ENCODE data around the gene ZDHHC8.

ZDHHC8 gene

GRCh38 chr22:20096574-20097420, 34.8 kb upstream of the ZDHHC8 start:
- no peak for DNase-seq (ENCODE audit: low read depth)

DNA sequence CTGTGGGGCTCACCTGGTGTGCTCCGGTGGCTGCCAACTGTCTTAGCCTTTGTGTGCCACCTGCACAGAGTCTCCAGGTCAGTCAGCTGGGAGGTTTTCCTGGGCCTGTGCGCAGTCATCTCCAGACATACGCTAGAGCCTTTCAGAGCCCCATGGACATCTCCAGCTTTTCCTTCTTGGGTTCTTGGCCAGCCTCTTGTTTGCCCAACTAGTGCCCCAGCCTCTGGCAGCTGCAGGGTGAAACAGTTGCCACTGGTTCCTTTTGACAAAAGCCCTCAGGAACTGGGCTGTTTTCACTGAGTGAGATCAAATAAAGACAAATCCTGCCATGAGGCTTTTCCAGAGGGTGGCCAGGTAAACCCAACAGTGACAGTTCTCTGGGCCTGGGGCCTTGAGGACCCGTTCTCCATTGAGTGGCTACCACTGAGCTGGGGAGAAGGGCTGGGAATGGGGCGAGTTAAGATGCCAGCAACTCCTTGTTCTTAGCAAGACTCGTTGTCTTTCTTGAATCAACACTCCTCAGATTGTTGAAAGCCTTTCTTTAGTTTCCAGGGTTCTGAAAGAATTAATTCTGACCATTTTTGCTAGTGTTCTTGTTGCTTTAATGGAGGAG, 32.4 kb upstream of the ZDHHC8 start:
- no peak for DNase-seq (ENCODE audit: low read depth)

DNA sequence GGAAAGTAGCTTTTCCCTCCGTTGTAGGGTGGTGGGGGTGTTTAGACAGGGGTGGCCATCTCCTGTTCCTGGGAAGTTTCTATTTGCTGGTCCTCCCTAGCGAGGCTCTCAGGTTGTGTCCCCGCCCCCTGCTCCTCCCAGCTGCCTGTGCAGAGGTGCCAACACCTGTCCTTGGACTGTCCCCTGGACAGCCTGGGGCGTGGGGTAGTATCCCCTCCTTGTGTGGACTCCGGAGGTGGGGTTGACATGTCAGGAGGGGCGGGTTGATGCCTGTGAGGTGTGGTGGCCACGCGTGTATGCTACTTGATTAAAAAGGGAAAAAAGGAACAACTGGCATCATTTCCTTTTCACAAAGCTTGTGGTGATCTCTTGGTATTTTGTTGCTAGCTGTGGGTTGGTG, 30.0 kb upstream of the ZDHHC8 start:
- DNase-seq (ENCODE audit: low read depth) = no peak

DNA sequence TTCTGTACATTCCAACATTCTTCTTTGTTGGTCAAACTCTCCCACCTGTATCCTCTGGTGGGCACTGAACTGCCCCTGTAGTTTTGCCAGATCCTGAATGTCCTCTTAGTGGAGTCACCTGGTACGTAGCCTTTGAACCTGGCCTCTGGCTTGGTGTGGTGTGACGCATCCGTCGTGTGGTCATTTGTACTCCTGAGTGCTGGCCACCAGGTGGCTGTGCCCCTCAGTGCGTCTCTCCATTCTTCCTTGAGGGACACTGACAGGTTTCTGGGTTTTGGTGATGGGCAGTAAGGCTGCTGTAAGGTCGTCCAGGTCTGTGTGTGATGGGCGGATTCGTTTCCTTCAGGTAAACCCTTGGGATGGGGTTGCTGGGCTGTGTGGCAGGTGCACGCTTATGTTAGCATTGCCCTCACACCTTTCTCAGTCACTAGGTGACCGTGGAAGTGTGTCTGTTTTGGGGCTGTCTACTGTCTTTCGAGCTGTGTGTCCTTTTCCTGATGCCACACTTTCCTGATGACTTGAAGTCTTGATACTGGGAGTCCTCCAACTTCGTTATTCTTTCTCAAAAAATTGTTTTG, 29.3 kb upstream of the ZDHHC8 start:
- no peak for DNase-seq (ENCODE audit: low read depth)

DNA sequence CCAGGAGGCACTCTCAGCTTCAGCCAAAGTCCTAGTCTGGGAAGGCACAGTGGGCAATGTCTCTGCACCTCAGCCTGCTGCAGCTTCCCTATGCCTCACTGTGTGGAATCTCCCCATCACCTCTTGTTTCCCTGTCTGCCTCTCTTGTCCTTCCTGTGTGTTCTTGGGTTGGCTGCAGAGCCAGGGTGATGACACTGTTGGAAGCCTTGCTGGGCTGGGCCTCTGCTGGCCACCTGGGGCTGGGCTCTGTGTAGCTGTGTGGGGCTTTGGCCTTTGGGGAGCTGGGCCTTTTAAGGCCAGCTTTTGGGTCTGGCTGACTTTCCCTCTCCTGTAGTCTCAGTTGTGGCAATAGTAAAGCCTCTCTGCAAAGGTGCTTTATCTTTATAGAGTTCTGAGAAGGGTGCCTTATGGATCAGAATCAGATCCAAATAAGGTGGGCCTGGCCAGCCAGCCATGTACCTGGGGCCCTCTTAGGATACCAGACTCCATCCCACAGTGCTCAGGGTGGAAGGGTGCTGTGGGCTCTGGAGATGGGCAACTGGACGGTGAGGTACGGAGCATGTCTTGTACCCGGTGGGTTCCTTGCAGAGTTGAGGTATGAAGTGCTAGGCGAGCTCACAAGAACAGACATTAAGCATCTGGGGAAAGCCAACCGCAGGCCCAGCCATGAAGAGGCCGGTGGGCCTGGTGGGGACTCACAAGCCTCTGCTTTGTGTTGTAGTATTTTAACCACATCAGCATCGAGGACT, 26.0 kb upstream of the ZDHHC8 start:
- no peak for DNase-seq (ENCODE audit: low read depth)

GRCh38 chr22:20106205-20106848, 25.3 kb upstream of the ZDHHC8 start:
- DNase-seq (ENCODE audit: low read depth) = no peak

- no peak for DNase-seq (ENCODE audit: low read depth)
Measured at GRCh38 chr22:20106849-20107237, 24.8 kb upstream of the ZDHHC8 start.

- DNase-seq (ENCODE audit: low read depth) = no peak
Measured at GRCh38 chr22:20107471-20107901, 24.1 kb upstream of the ZDHHC8 start.

GRCh38 chr22:20107951-20108756, 23.4 kb upstream of the ZDHHC8 start:
- DNase-seq (ENCODE audit: low read depth) = no peak

- DNase-seq (ENCODE audit: low read depth) = no peak
Measured at GRCh38 chr22:20108757-20109230, 22.8 kb upstream of the ZDHHC8 start.

- no peak for DNase-seq (ENCODE audit: low read depth)
Measured at GRCh38 chr22:20109411-20110358, 21.9 kb upstream of the ZDHHC8 start.

DNA sequence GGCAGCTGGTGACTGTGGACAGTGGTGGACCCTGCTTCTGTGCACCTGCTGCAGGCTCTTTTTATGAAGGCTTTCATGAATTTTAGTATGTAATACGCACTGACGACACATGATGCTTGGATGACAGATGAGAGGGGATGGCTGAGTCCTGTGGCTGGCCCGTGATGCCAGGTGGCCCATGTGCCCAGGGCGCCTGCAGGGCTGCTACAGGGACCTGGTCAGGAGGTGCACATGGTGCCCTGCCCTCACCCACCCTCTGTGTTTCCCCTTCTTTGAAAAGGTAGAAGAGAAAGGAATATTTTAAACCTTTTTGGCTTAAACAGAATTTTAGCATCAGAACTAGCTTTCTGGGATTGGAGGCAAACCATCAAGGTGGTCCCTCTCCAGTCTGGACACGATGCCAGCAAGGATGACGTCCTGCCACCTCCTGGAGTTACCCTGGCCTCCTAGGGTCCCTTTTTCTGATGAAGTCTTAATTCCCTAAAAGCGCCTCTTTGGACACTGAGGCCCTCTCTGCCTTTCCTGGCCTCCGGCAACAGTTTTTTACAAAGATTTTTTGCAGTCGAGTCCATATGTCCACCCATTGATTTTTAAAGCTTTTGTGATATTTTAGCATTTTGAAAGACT, 21.1 kb upstream of the ZDHHC8 start:
- DNase-seq (ENCODE audit: low read depth) = no peak

DNA sequence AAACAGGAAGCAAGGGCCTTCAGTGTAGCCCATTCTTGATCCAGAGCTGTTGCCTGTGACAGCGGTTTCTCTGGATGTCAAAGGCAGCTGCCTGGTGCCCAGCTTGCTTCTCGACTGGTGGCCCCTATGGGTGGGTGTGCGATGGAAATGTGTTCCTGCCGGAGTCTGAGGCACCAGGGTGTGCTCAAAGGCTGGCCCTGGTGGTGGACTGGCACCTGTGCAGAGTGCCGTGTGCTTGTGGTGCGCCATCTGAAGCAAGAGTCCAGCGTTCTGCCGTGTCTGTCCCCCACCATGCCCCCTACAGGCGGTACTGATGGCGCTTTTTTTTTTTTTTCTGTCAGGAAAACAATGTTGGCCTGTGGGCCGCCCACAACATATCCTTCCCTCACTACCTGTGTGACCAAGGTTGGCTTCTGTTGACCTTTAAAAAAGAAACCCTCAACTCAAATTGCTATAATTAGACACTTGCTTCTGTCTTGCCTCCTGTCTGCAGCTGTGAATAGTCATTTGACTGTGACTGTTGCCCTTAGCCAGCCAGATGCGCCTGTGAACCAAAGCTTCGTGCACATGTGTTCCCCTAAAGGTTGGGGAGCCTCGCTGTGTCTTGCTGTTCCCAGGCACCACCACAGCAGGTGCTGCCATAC, 20.4 kb upstream of the ZDHHC8 start:
- no peak for DNase-seq (ENCODE audit: low read depth)

DNA sequence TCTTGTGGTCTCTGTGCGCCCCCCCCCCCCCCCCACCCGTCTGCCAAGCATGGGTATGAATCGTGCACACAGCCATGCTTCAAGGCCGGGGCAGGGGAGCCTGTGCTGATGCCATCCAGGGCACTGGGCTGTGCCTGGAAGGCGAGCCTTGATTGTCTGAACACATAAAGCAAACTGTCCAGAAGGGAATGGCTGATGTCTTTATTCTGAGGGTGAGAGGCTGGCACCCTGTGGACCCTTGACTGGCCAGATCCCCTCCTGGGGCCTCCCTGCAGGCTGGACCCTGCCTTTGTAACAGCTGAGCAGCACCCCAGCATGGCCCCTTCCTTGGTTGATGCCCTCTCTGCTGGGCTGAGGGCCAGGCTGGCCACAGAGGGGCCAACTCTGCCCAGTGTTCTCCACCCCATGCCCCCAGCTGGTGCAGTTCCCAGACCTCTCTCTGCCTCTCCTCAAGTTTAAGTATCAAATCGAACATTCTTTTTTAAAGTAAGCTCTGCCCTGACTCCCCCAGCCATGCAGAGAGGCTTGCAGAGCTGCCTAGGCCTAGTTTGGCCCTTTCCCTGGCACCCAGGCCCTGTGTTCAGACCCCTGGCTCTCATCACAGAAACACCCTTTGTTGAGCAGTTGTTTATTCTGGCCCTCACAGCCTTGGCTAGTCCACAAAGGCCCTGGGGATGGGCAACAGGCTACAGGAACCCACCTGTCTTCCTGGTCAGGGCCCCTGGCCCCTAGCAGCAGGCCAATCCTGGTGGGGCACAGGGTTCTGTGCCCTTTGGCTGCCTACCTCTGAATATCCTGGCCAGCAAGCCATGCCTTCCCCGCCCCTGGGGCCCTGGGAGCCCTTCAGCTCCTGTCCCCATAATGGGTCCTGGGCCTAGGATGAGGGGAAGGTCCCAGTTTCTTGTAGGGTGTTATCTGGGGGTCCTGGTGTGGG, 19.6 kb upstream of the ZDHHC8 start:
- DNase-seq (ENCODE audit: low read depth) = no peak

GRCh38 chr22:20112623-20113511, 18.7 kb upstream of the ZDHHC8 start:
- DNase-seq (ENCODE audit: low read depth) = no peak

DNA sequence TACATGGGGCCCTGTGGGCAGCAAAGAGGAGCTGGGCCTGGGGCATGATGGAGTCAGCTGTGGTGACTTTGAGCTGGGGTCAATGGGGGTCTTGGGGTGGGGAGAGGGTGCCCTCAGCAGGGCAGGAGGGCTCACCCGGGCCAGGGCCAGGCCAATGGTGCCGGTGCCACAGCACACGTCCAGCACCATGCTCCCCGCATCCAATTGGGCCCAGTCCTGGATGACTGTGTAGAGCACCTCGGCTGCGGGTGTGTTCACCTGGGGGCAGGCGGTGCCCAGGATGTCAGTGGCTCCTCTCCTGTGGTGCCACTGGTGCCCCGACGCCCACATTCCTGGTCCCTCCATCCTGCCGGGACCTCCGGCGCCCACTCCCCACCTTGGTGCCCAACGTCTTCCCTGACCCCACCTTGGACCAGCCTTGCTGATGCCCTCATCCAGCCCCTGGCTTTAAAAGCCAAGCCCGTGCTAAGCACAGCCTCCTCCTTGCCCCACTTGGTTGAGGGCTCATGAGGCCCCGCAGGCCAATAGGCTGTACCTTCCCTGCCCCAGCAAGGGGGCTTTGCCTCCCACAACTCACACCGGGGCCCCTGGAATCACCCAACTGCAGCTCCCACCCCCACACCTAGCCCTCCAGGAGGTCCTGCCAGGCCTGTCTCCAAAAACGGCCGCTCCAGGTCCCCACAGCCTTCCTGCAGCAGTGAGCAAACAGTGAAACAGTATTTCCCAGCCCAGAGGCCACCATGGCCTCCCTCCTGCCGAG, 17.9 kb upstream of the ZDHHC8 start:
- no peak for DNase-seq (ENCODE audit: low read depth)
